Tibial artery (tissue), 4 donors: ENCODE measurements around the gene ITPRIPL2.

ENCODE experiments used
- DNase-seq, 2 donors: peaks; one replicate each; pipeline ENCODE4 v3.0.0-alpha.2; 2019
- H3K27ac ChIP-seq, 2 donors: fragments of 200-600 bp; sonication (generic) in 1 of 2; 1 replicate in 1 of 2; 2 replicates in 1 of 2; pipeline ENCODE4 v1.5.1; 2018 to 2019; ENCODE audit warnings: mild to moderate bottlenecking in 1 of 2
- H3K27me3 ChIP-seq, 2 donors: fragments of 200-600 bp; sonication (generic) in 1 of 2; one replicate each; pipeline versions ENCODE4 v1.5.1 to v1.6.0; 2016 to 2019
- H3K36me3 ChIP-seq, 3 donors: fragments of 200-600 bp; sonication (generic) in 2 of 3; one replicate each; pipeline ENCODE4 v1.5.1; 2016 to 2019; ENCODE audit warnings: mild to moderate bottlenecking in 2 of 3
- H3K4me1 ChIP-seq, 4 donors: fragments of 200-600 bp; sonication (generic) in 2 of 4; 1 replicate in 3 of 4; 2 replicates in 1 of 4; pipeline ENCODE4 v1.5.1; 2016 to 2019
- H3K4me3 ChIP-seq, 2 donors: fragments of 200-600 bp; sonication (generic) in 1 of 2; 1 replicate in 1 of 2; 2 replicates in 1 of 2; pipeline ENCODE4 v1.5.1; 2018 to 2019; ENCODE audit warnings: mild to moderate bottlenecking in 2 of 2
- H3K9me3 ChIP-seq, 3 donors: fragments of 200-600 bp; sonication (generic) in 1 of 3; one replicate each; pipeline ENCODE4 v1.5.1; 2016 to 2019
- CTCF ChIP-seq, 2 experiments: fragments of 200-600 bp in 1 of 2; fragments of 450-650 bp in 1 of 2; IDR thresholded peaks; one replicate each; pipeline ENCODE4 v1.5.1; 2017 to 2019; ENCODE audit warnings: antibody characterized with exemption in 2 of 2, mild to moderate bottlenecking in 1 of 2, moderate library complexity in 1 of 2
- intact Hi-C: fragments of 100-400 bp; cut with DNase I; formaldehyde crosslinking; loops from one replicate; pipeline ENCODE4 v1.15.0; 2023; ENCODE audit warnings: low total_unique reads

The ITPRIPL2 gene

GRCh38 chr16:19110537-19111360 is 3.0 kb upstream of the ITPRIPL2 start:
- Histone ChIP-seq H3K9me3 (no peaks in the 10 kb centered on the region), H3K4me1 (peaks cover 0 to 33% (median 19%) of the 10 kb centered on the region in 4 donors), H3K36me3 (peaks cover 0 to 9% (median 8%) of the 10 kb centered on the region in 3 donors), H3K27ac (no peak overlapping the region), H3K27me3 (no peaks in the 10 kb centered on the region), H3K4me3 (no peak overlapping the region)
- DNase-seq = peak in 1 of 2 donors; percentile 9
- intact Hi-C loops = no loop called here
- no peak for TF ChIP-seq CTCF (IDR thresholded peaks at IDR 0.05)

- Histone ChIP-seq H3K9me3 (no peaks in the 10 kb centered on the region), H3K36me3 (peaks cover 0 to 13% (median 13%) of the 10 kb centered on the region in 3 donors), H3K27me3 (no peaks in the 10 kb centered on the region), H3K27ac (no peak overlapping the region), H3K4me1 (peaks cover 3 to 42% (median 31%) of the 10 kb centered on the region in 4 donors), H3K4me3 (no peak overlapping the region)
- DNase-seq = peak in 1 of 2 donors; percentile 40
- no peak for TF ChIP-seq CTCF (IDR thresholded peaks at IDR 0.05)
- intact Hi-C loops = no loop called here
Observed at GRCh38 chr16:19112099-19112407, 1.7 kb upstream of the ITPRIPL2 start.

GRCh38 chr16:19114359-19115147 is 789 bp downstream of the ITPRIPL2 start:
- Histone ChIP-seq H3K4me1 (peaks cover 3 to 56% (median 47%) of the 10 kb centered on the region in 4 donors), H3K4me3 (peak overlapping the region; percentile 82 to 98), H3K27ac (peak overlapping the region; percentile 95 to 98), H3K9me3 (no peaks in the 10 kb centered on the region), H3K27me3 (no peaks in the 10 kb centered on the region), H3K36me3 (peaks cover 0 to 13% (median 13%) of the 10 kb centered on the region in 3 donors)
- peak in 1 of 2 experiments; percentile 32 for TF ChIP-seq CTCF (IDR thresholded peaks at IDR 0.05)
- intact Hi-C loops = no loop called here
- DNase-seq = peak; percentile 73 to 87

- peak overlapping the region; percentile 95 to 98 for H3K27ac ChIP-seq
- intact Hi-C loops = no loop called here
- no peaks in the 10 kb centered on the region for H3K9me3 ChIP-seq
- DNase-seq = peak in 1 of 2 donors; percentile 64
- H3K4me3 ChIP-seq = peak overlapping the region; percentile 82 to 98
- H3K4me1 ChIP-seq = peaks cover 3 to 64% (median 54%) of the 10 kb centered on the region in 4 donors
- peaks cover 0 to 13% (median 13%) of the 10 kb centered on the region in 3 donors for H3K36me3 ChIP-seq
- TF ChIP-seq CTCF (IDR thresholded peaks at IDR 0.05) = no peak
- no peaks in the 10 kb centered on the region for H3K27me3 ChIP-seq
Observed at GRCh38 chr16:19115148-19116021, 1.6 kb downstream of the ITPRIPL2 start.
